ENCODE data around the gene ADISSP.

ADISSP gene

DNA sequence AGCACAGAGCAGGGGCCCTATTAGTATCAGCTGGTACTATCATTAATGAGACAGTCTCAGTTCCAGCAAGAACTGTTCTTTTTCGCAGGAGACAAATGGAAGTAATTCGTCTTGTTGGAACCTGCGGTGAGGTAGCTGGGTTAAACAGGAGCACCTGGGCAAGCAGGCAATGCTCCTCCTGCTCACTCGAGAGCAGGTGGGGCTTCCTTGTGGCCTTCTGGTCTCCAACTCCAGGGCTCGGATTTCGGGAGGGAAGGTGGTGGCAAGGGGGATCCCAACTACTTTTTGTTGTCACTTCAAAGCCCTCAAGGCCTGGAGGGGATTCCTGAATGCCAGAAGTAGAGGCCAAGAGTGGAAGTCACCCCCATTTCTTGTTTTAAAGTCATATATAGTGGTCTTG lies 15.0 kb upstream of the ADISSP start:
- in situ Hi-C loops (cut with MboI; ENCODE audit: low sequenced_read_pairs), result no loop called here

DNA sequence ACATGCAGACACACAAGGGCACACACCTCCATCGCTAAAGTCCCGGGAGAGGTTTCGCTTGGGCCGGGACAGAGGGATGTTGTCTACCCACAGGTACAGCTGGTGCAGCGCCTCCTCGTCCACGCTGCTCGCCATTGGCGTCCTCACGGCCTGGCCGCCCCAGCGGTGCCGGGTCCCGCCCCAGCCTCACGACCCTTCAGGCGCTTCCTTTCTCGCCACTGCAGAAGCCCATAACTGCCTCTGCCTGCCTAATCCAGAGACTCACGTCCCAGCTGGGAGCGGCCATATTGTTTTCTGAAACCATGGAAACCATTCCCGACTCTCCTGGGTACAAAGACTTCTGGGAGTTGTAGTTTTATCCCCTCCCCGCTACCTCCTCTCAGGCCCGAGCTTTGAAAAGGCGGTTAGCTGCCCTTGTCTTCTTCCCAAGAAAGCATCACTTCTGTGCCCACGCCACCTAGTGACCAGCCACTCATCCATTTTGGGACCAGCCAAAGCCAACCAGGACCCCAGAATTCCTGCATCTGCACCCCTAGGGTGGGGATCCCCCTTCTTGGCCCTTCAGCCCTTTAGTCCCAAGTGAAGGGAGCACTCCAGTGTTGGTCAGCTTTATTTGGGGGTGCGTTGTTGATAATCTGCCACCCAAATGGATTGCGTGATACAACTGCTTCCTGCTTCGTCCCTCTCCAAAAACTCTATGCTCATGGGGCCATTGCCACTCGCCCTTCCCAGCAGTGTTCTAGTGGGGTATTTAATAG lies 13.8 kb upstream of the ADISSP start, which contains the start of gene SPEF1:
SPEF1 (minus strand) TSS at position 296 of the 758 bp plus-strand sequence; CDS start at position 135, 161 bp downstream.
- in situ Hi-C loops (cut with MboI; ENCODE audit: low sequenced_read_pairs), result no loop called here

DNA sequence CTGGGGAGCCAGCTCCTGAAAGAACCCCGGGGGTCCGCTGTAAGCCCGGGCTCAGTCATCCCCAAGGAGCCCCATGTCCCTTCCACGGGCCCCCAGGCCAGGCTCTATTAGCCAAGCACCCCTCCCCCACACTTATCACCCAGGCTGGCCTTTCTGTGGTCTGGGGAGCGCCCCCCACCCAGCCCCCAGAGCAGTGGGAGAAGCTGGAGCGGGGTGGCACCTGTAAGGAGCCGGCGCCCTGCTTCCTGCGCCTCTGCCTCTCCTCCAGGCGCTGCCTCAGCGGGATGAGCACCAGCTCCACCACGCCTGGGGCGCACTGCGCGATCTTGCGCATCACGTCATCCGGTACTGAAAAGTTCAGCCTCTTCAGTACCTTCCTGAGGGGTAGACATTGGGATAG lies 11.4 kb upstream of the ADISSP start:
- in situ Hi-C loops (cut with MboI; ENCODE audit: low sequenced_read_pairs), result no loop called here

DNA sequence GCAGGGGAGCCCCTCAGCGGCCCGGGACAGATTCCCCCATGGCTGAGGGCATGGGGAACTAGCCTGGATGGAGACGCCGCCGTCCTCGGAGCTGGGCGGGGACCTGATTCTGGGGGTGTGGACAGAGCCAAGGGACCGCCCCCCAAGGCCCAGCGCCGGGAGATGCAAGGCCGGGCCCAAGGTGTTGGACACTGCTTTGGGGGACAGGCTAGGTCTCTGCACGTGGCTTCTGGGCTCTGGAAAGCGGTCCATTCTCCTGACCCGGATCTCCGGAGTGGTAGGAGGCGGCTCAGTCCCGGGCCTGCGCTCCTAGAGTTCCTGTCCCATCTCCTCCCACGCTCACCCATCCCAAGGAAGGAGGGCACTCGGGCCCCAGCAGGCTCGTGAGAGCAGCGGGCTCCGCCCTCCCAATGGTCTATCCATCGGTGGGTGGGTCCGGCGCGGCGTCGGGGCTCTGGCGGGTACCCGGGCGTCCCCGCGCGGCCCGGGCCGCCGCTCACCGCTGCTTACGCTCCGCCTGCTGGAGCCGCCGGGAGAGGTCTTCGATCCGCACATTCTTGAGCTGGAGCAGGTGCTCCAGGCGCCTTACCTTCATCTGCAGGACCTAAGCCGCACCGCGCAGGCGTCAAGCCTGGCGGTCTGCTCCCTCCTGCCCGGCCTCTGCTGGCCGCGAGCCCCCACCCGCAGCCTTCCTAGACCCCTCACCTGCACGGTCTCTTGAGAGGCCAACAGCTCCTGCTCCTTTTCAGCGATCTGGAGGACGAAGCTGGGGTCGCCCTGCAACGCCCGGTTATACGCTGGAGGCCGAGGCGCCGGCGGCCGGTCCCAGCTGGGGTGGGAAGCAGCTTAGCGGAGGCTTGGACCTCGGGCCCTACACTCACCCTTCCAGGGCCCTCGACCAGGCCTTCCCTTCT lies 10.4 kb upstream of the ADISSP start:
- in situ Hi-C loops (cut with MboI; ENCODE audit: low sequenced_read_pairs), result no loop called here

DNA sequence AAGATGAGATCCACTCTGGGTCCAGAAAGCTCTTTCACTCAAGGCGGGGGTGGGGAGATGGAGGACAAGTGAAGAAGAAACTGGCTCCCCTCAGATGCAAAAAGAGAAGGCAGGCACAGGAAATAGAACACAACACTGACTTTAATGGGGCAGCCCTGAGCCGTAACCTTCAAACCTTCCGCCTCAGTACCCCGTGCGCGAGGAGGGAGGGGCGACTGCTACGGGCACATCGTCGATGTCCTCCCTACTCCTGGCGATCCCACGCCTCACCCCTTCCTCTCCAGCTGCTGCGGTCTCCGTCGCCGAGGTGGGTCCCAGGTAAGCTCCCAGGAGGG lies 9.8 kb upstream of the ADISSP start:
- in situ Hi-C loops (cut with MboI; ENCODE audit: low sequenced_read_pairs), result no loop called here

DNA sequence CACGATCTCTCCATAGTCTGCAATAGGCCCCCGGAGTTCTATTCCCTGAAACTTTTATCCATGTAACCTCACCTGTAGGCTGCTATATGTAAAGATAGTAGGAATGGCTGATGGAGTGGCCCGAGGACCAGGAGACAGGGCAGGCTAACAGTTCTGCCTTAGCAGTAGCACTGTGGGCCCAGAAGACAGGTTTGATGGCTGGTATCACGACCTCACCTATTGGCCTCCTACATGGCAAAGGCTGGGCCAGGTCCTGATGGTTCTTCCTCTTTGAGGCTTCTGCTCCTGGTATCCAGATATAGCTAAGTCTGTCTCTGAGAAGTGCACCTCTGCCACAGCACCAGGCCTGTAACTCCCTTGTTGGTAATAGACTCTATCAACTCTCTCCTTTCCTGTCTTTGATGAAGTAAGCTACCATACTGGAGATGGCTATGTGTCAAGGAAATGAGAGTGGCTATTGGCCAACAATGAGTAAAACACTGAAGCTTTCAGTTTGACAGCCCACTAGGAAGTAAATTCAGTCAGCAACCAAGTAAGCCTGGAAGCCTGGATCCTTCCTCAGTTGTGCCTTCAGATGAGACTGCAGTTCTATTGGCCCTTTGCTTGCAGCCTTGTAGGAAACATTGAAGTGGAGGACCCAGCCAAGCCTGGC lies 8.0 kb upstream of the ADISSP start:
- in situ Hi-C loops (cut with MboI; ENCODE audit: low sequenced_read_pairs), result no loop called here

DNA sequence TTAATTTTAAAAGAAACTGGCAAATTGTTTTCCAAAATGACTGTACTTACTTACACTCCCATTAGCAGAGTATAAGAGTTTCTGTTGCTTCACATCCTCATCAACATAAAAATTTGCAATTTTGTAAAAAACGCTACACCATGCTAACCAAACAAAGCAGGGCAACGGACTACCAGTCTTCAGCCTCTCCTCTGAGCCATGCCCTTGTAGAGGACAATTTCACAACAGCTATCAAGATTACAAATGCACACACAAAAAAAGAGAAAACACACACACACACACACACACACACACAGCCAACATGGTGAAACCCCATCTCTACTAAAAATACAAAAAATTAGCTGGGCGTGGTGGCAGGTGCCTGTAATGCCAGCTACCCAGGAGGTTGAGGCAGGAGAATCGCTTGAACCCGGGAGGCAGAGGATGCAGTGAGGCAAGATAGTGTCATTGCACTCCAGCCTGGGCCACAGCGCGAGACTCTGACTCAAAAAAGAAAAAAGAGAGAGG lies 4.1 kb upstream of the ADISSP start:
- in situ Hi-C loops (cut with MboI; ENCODE audit: low sequenced_read_pairs), result no loop called here

DNA sequence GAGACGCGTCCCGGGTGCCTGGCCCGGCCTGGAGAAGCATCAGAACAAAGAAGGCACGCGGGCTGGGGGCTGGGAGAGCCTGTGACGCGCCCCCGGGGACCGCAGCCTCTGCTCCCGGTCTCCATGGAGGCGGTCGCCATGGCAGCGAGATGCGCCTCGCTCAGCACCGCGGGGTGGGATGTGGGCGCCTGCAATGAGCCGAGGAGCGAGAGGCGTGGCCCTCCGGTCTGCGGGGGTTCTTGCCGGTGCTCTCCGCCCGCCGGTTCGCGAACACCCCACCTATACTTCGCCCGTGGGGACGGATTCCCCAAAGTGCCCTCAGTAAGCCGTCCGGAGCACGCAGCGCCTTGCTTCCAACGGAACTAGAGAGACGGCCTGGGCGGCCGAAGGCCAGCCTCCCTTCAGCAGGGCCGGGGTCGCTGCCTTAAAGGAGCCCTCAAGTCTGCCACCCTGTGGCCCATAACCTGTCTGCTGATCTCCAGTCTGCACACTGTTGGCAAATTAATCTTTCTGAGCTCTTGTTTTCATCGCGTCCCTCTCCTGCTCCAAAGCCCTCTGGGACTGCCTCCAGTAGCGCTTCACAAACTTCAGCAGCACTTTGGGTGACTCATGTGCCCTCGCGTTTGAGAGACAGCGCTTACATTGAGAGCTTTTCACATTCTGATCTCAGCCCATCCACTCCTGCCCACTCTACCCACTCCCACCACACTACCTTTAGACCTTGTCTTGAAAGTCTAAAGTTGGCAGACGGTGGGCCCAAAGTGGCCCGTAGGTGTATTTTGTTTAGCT lies 983 bp upstream of the ADISSP start:
- in situ Hi-C loops (cut with MboI; ENCODE audit: low sequenced_read_pairs), result no loop called here

DNA sequence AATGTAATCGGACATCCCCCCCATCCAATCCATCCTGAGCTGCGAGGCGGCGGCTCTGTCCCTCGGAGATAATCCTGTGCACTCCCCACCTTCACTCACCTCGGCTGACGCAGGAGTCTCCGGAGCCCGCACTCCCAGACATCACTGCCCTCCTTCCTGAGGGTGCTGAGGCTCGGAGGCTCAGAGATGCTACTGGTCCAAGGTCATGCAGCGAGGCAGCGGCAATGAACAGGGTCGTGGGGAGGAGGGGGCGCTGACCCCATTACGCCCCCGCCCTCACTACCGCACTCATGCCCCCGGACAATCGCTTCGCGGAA lies 485 bp downstream of the ADISSP start:
- in situ Hi-C loops (cut with MboI; ENCODE audit: low sequenced_read_pairs), result no loop called here

DNA sequence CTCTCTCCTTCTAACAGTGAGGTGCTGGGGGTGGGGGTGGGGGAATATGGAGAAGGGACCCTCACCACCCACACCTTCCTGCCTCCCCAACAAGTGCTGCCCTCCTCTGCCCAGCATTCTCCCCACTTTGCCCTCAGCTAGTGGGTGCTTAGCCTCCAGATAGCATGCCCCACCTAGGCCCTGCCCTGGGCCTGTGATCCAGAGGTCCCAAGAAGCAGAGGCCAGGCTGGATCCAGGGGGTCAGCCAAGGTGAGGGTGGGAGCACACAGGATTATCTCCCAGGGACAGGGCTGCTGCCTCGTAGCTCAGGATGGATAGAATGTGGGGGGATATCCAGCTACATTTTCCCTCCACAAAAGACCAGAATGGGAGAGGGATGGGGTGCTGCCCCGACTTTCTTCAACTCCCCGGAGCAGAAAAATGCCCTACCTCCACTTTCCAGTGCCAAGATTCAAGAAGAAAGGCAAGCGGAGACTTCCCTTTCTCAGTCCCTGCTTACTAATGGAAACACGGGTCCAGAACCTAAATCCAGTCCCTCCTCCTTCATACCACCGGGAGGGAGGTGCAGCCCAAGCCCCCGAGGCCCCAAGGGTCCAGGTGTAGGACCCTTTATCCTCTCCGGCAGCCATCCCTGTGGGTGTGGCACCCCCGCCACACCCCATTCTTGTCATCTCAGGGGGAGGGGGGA lies 987 bp downstream of the ADISSP start:
- in situ Hi-C loops (cut with MboI; ENCODE audit: low sequenced_read_pairs), result no loop called here

DNA sequence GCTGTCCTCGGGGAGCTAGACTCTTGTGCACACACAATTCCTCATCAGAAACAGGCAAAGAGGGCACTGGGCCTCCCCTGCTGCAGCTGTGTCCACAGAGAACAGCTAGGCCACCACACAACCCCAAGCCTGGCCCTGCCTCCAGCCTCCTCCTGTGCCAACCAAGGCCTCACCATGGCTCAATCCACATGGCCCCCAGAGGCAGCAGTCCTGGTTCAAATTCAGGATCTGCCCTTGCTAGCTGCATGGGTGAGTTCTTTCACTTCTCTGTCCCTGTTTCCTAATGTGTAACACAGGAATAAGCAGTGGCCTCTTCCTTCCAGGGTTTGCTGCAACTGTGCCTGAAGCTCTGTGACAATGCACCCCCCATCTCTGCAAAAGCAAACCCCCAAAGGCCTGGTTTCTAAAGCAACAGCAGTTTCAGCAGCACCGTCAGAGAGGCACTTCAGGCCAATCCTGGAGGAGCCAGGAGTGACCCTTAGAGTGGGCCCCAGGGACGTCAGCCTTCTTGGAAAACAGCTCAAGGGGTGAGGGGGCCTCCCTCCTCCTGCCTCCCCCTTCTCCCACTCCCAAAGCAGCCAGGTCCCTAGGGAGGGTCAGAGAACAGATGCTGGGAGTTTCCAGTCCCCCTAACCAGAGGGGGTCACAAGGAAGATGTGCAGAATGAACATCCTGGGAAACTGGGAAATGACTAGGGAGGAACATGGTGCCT lies 2.2 kb downstream of the ADISSP start:
- in situ Hi-C loops (cut with MboI; ENCODE audit: low sequenced_read_pairs), result no loop called here

DNA sequence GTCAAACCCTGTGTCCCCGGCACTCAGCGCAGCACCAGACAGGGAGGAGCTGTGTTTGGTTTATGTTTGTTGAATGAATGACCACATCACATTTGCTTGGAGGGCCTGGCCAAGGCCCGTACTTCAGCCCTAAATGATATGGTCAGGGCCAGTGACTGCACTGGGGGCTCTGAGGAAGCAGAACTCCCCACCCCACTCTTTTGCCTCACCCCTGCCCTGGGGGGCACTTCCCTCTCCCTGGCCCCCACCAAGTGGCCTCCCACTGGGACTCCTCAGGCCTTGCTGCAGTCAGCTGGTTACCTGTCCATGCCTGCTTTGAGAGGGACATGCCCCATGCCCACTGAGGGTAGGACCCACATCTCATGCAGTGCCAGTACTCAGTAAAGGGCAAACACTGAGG lies 2.9 kb downstream of the ADISSP start:
- in situ Hi-C loops (cut with MboI; ENCODE audit: low sequenced_read_pairs), result no loop called here

DNA sequence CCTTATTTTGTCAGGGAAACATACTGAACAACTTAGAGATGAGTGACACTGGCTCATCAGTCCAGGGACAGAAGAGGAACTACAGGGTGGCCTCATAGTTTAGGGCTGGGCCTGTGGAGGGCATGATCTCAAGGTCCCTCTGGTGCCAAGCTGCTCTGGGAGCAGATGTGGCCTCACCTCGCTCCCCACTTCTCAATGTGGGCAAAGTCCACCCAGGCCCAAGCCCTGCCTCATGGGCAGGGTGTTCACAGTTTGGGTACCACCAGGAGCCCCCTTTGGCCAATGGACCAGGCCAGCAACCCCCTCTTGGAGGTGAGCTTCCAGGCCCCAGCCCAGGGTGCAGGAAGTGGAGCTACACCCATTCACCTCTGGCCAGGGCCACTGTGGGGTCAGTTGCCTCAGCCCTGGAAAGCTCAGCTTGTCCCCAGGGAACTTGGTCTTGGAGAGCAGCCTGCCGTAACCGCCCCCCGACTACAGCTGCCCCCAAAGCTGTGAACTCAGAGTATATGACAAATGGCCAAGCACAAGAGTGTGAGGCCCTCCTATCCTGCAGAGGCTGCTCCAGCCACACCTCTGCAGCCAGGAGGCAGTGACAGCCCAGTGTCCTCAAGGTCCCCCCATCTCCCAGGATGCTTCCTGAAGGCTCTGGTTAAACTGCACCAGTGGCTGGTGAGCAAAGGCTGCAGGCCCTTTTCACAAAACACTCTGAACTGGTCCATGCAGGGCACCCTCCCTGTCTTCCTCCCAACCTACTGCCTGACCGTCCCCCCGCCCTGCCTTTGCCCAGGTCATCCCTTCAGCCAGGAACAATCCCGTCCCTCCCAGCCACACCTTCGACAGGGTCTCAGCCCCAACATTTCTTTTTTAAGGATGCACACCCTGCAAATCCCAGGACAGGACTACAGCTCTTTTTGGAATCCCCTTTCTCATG lies 3.6 kb downstream of the ADISSP start:
- in situ Hi-C loops (cut with MboI; ENCODE audit: low sequenced_read_pairs), result no loop called here

DNA sequence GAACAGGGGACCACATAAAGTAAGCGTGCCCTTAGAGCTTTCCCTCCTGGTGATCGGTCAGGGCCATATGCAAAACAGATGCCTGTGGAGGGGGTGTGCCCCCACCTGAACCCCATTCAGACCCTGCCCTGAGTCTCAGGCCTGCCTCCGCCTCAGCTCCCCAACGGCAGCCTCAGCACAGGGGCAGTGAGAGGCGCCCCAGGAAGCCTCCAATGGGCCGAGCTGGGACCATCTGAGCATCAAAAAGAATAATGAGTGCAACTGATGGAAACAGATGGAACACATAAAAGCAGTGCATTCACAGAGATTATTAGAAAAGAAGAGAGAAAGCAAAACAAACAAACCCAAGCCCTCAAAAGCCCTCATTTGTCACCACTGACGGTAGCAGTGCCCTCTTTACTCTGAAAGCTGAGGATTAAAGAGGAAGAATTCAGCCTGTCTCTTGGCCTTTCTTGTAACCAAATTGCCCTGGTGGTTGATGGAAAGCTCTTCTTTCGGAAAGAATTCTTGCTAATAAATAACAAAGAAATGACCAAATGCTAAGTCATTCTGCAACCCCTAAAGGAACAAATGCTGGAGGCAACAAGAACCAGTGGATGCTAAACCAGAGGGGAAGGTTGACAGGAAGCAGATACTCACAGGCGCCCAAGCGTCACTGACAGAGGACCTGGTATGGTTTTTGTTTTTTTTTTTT lies 6.8 kb downstream of the ADISSP start:
- in situ Hi-C loops (cut with MboI; ENCODE audit: low sequenced_read_pairs), result no loop called here

DNA sequence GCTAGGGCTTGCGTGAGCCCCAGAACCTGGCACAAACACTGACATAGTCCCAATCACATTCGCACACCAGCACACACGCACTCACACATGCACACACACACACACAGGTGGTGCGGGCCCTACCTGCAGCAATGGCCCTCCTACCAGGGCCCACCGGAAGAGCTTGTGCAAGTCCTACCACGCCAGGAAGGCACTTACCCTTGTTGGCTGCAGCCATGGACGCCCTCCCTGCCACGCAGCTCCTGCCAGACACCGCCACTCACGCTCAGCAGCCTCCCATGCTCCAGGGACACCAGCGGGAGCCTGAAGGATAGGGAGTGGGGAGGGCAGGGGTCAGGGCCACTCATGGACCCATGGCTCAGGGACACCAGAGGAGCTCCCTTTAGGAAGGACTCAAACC lies 7.7 kb downstream of the ADISSP start:
- in situ Hi-C loops (cut with MboI; ENCODE audit: low sequenced_read_pairs), result no loop called here

DNA sequence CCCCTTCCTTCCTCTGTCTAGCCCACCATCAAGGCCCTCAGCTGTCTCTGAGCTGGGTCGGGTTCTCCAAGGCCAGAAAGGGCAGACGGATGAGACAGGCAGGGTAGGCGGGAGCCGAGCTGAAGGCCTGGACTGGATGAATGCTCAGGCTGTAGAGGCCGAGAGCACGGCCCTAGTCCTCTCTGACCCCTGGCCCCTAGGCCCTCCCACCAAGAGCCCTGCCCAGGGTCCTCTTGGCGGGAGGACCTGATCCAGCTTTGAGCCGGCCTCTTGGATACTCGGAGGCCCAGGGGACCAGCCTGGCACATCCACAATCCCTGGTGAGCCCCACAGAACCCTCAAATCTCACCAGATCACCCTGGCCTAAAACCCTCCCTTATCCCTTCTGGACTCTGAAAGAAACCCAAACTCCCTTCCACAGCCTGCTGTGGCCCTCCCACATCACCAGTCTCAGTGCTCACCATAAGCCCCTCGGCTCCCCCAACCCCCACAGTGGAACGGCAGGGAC lies 8.2 kb downstream of the ADISSP start:
- in situ Hi-C loops (cut with MboI; ENCODE audit: low sequenced_read_pairs), result no loop called here

DNA sequence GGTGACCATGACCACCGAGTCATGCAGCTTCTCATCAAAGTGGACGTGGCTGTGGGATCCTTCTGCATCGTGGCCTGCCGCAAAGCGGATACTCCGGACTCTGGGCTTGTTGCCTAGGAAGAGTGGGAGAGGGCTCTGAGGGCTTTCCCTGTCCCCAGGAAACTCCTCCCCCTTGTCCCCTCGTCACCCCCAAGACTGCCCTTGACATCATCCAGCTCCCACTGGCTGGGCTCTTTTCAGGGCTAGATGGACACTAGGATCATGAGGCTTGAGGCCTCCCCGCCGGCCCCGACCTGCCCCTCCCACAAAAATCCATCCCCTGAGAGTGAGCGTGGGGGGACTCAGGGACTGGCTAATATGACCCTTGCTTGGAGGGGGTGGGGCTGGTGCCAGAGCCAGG lies 9.0 kb downstream of the ADISSP start:
- in situ Hi-C loops (cut with MboI; ENCODE audit: low sequenced_read_pairs), result no loop called here

DNA sequence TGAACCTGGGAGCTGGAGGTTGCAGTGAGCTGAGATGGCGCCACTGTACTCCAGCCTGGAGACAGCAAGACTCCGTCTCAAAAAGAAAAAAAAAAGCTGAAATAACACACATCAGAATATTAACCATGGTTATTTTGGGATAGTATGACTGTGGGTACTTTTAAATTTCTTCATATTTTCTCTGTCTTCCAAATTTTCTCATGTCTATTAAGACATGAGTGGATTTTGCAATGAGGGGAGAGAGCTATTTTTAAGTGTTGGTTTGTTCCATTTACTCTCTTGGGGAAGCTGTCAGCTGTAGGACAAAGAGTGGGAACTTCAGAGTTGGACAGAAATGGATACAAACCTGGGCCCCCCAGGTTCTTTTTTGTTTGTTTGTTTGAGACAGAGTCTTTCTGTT lies 10.3 kb downstream of the ADISSP start:
- in situ Hi-C loops (cut with MboI; ENCODE audit: low sequenced_read_pairs), result no loop called here

All from HL-60/S4 treated with phorbol 12-myristate 13-acetate at 8.2 ng/mL for 4 days and 3 days (cell line).